NCI-H146 treated with DMSO at 0.1 percent for 48 hours (cell line): ENCODE results near the gene TMEM132D.
"Not testable (repeated sequence)": the region's sequence is repeated elsewhere in the genome, so short reads cannot be mapped to it uniquely, and the experiment has no call there.

ENCODE experiments used
- DNase-seq: peaks from one replicate; lab custom pipeline; 2025; ENCODE audit not compliant: unreplicated experiment; lab: John Stamatoyannopoulos, UW

Gene TMEM132D

DNA sequence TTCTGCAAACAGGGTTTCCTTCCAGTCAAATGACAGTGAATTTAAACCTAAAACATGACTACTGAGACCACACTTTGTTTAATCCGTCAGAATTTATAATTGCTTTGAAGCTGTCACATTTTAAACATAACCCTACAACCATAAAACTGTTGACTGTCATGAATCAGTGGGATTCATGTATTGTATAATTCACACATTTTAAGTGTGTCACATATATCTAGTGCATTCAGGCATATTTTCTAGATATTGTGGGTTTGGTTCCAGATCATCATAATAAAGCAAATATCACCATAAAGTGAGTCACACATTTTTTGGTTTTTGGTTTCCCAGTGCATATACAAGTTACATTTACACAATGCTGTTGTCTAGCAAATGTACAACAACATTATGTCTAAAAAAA lies 304.4 kb downstream of the TMEM132D start:
- DNase-seq = no peak

DNA sequence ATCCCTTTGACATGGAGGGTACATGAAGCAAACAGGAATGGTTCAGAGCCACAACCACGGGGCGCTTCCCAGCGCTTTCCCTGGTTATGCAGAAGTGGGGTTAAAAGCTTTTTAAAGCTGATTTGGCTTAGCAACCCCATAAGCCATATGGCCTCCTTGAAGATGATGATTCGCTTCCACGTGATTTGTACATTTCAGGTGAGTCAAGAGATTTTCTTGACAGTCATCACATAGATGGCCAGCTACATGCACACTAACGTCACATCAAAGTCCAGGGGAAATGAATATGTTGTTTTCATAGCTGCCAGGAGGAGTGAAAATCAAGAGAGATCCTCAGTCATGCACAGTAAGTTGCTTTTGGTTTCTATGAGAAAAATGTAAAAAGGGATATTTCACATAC lies 309.7 kb downstream of the TMEM132D start:
- no peak for DNase-seq

DNA sequence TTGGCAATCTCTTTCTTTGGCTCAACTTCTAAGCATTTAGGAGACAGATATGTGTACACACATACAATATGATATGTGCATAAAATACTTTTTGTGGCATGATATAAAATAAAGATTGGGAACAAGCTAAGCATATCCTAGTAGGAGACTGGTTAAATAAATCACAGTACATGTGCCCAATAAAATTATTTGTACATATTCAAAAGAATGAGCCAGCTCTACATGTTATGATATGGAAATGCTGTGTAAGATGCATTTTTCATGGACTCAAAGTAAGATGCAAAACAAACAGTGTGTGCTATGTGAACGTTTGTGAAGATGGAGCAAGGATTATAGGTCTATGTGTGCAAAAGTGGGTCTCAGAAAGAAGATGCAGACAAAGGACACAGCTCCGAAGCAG lies 311.4 kb downstream of the TMEM132D start:
- DNase-seq = no peak

DNA sequence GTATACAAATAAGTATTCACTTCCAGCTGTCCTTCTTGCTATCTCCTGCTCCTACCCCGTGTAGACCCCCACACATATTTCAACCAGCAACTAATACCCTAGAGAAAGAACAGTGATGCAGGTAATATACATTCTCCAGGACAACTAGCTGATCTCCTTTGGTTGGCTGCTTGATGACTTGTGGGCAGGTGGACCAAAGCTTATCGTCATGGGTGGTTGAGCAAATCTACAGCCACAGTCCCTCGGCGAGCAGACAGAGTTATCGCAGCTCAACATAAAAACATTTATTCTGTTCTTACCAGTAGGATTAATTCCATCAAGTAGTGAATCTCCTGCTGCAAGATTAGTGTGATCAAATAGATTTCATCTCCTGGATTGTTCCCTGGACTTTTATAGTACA lies 314.3 kb downstream of the TMEM132D start:
- DNase-seq = no peak

DNA sequence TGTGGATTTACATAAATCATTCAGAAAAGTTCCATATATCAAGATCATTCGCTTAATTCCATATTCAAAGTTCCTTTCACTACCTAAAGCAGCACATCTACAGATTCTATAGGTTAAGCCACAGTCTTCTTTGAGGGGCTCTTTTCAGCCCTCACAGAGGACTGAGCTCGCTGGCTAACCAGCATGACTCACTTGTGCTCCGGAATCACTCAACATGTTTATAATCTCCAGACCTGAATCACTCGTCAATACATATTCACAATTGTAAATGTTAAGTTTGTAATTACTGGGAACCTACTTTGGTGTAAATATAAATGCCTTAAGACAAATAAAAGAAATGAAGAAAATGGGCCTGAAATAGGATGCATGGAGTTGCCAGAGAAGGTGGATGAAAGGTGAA lies 315.7 kb downstream of the TMEM132D start:
- DNase-seq = no peak

DNA sequence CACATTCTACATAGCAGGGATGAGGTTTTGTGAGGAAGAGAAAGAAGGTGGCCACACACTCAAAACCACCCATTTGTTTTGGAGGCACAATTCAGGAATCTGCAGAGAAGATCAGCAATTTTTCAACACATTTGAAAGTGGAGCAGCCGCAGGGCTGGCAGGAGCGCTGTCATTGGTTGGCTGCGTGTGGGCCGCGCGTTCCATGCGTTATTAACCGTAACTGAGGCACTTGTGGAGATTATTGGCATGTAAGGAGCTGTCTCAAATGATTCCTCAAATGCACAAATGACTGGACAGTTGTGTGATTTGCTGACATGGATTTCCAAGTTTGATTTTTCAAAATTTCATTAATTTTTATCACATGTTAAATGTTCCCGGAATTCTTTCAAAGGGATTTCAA lies 318.5 kb downstream of the TMEM132D start:
- no peak for DNase-seq

DNA sequence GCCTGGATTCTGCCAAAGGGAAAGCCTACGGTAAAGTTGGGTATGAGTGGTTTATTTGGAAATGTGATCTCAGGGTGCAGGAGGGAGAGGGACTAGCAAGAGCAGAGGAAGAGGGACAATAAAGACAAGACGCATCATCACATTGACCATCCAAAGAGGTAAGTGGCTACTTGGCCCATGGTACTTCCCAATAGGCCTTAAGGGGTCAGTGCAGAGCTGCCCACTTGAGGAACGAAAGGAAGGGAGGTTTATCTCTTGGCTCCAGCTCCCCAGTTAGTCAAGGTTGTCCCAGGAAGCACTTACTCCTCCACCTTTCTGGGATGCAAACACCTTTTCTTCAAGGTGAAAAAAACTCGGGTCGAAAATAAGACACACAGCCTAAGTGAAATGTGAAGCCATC lies 323.9 kb downstream of the TMEM132D start:
- DNase-seq = no peak

DNA sequence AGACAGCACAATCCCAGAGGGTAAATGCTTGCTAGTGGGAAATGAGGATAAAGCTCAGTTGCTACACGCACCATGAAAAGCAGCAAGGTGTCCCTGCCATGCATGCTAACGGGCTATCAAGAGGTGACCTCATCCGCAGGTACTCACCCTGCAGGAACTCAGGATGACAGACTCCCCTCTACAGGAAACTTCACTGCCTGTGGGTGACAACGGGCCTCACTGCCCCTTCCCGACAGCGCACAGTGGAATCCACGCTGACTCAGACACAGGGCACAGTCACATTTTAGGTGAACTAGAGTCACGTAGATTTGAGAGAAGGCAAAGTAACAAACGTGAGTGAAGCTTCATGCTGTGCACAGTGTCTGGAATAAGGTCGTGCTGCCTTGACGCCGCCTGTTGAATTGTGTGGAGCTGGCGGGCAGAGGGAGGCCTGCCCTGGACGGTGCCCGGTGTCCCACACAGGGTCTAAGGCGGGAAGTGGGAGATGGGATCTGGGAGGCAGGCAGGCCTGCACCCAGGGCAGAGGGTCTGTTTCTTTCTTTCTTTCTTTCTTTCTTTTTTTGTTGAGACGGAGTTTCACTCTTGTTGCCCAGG lies 331.8 kb downstream of the TMEM132D start:
- DNase-seq = no peak

DNA sequence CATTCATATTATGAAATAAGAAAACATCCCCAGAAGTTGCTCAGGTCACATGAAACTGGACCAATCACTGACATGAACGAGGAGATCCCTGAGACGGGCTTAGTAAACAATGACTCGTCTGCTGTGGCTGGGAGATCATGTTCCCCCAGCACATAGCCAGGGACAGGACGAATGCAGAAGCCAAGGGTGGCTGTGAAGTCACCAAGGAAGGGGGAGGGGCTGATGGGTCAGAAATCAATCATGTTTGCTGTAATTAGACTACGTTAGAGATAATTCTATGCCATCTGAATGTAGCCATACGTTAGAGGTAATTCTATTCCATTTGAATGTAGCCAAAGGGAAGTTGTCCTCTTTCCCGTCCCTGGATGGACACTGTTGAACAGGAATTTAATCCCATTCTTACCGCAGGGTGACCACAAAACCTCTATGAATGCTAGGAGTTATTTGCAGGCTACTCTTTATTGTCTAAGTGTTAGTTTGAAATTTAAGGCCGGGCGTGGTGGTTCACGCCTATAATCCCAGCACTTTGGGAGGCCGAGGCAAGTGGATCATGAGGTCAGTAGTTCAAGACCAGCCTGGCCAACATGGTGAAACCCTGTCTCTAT lies 332.9 kb downstream of the TMEM132D start:
- DNase-seq = no peak

DNA sequence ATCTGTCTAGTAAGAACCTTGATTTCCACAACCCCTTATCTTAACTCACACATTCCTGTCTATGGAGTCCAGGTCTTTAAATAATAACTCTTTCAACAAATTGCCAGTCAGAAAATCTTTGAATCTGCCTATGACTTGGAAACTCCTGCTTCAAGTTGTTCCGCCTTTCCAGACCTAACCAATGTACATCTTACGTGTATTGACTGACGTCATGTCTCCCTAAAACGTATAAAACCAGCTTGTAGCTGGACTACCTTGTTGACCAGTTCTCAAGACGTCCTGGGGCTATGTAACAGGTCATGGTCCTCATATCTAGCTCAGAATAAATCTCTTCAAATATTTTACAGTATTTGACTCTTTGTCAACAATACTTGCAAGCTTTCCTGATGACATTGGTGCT lies 337.0 kb downstream of the TMEM132D start:
- no peak for DNase-seq

DNA sequence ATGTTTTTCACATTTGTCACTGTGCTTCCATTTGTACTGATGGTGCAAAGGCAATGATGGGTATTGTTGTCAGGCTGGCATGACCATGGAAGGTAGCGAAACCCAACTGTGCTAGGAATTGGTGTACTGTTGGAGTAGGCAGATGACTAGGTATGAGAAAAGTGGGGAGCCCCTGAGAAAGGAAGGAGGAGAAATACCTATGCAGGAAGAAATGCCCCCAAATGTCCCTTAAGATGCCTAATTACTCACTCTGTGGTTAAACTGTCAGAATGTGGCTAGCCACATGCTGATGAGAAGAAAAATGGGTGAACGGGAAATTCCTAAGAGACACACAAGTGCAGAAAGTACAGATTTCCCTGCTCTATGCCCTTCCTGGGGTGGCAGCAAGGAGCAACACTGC lies 339.1 kb downstream of the TMEM132D start:
- no peak for DNase-seq

DNA sequence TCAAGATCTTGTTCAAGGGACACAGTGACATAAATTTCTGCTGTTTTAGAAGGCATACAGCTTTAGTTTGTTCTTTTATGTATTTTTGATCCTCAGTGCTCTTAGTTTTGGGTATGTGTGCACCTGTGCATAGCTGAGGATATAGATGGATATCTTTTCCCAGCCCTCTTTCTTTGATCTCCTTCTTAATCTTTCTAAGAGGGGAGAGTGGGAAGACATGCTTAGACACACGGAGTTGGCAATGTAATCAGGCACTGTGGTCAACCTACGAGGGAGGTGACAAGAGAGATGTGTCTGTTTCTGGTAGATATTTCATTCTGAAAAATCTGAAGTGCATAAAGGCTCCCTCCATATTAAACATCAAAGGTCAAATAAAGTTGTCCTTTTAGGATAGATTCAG lies 340.6 kb downstream of the TMEM132D start:
- DNase-seq = no peak

DNA sequence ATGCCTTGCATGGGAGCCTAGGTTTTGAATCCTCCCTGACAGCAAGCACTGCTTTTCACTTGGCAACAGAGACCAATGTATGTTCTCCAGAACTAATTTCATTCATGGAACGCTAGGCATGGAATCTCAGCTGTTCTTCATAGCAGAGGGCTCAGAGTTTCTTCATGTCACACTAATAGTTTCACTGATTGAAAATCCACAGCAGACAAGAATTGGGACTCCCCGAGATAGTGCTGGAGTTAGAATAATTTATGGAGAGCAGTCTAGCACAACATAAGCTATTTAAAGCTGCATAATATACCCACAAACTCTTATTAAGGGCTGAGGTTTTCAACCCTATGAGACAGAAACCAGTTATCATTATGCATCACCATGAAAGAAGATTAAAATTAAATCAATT lies 342.5 kb downstream of the TMEM132D start:
- no peak for DNase-seq

DNA sequence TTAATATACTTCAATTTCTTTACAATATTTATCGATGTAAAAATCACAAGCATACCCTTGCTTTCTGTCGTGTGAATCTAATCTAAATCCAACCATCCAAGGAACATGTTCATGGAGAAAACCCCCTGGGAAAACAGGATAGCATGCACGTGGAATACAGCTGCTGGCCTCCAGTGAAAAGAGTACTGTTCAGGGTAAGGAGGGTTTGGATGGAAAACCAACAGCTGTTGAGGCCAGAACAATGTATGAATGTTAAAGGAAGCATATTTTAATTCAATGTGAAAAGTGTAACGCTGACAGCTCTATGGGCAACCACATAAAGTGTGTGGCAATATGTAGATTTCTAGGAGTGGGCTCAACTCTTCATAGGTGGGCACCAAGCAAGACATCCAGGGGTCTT lies 344.0 kb downstream of the TMEM132D start:
- DNase-seq = no peak

DNA sequence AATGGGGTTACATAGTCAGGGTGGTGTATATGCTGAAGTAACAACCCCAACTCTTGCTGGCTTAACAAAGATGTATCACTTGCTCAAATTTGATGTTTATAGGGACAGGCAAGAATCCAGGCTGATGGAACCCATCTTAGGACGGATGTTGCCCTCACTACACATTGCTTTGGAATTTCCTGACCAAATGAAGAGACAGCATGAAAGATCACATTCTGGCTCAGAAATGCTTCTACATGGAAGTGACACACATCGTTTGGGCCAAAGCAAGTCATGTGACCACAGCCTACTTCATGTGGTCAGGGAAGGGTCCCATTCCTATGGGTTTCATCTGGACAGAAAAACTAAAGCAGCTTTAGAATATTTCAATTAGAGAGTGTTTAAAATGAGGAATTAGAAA lies 345.8 kb downstream of the TMEM132D start:
- no peak for DNase-seq

DNA sequence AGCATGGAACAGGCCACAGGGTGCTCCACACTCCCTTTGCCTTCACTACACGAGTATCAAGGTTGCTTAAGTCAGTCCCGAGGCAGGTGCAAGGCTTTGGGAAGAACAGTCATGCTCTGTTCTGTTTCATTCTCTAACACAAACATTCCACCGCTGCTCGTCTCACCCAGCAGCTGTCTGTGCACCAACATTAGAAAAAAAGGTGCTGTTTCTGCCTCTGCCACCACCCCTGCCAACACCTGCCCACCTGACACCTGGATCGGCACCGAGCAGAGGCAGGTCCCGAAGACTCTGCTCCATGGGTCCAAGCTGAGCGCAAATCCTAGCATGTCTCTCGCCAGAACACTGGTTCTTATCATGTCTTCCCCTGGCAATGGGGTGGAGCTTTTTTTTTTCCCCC lies 347.7 kb downstream of the TMEM132D start:
- no peak for DNase-seq

DNA sequence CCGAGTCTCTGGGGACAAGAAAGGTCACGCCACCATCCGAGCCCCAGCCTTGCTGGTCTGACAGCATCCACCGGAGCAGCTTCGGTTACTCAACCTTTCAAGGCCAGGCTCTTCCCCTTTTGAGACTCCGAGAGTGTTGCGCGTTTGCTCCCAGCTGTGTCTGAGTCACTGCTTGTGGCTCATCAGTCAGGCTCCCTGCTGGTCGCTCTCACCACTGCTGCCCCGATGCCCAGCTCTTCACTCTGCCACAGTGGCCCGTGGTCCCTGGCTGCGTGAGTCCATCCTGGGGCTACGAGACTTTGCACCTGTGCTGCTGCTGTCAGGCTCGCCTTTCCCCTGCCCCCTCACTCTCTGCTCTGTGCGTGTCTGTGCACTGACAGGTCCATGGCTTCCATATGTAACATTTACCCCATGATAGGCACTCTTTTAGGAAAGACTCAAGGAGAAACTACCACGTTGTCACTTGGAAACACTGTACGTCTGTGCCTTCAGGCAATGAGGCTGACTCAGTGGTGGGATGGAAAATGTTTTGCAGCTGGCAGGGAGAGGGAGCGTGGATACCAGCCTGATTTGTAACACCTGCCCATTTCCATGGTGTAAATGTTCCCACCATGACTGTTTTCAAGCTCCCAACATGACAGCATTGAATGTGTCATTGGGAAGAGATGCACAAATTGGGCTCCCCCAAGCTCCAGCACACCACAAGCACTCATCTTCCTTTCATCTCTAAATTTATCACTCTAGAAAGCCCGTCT lies 350.7 kb downstream of the TMEM132D start:
- no peak for DNase-seq

DNA sequence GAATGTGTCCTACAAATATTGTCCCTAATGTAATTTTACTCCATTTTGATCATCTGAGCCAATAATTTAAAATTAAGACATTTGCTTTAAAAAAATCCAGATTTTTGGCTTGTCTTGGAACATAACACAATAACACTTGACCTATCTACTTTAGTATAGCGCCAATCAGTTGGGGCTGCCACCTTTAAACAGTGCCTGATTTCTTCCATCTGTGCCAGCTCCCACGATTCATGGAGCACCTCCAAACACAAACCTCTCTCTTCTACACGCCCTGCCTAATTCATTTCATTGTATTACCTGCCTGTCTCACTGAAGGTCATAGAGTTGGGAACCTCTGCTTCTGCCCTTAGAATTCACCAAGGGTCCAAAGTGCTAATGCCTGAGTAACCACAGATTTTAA lies 352.4 kb downstream of the TMEM132D start:
- no peak for DNase-seq

DNA sequence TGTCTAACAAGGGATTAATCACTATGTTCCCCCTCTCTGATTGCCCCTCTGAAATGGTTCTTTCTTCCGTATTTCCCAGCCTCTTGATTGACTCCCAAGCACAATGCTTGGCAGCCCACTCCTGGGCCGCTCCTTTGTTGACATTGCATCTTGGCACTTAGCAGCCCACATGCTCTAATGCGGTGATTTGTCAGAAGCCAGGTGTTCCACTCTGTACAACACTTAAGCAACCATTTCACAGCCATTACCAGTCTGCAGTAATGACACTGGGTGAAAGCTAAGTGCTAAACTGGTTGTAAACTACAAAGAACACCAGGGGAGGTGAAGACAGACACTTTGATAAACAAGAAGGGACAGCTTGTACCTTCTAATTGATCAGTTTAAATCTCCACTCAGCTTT lies 353.5 kb downstream of the TMEM132D start:
- peak; percentile 64 for DNase-seq

DNA sequence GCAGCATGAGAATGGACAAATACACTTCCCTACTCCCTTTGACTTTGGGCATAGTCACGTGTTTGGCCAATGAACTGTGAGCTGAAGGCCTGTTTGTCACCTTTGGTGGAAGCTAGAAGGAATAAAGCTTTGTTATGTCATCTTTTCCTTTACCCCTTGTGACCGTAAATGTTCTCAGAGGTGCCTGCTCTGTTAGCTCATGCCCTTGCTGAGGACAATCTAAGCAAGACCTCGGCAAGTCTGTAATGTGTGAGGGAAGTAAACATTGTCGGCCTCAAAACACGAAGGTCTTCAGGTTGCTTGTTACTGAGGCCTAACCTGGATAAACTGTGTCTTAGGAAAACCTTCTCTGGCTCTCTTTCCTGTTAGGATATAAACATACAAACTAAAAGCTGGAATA lies 354.2 kb downstream of the TMEM132D start:
- no peak for DNase-seq

DNA sequence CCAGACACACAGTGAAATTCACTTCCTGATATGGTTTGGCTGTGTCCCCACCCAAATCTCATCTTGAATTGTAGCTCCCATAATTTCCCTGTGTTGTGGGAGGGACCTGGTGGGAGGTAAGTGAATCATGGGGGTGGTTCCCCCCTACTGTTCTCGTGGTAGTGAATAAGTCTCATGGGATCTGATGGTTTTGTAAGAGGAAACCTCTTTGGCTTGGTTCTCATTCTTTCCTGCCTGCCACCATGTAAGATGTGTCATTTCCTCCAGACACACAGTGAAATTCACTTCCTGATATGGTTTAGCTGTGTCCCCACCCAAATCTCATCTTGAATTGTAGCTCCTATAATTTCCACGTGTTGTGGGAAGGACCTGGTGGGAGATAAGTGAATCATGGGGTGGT lies 354.8 kb downstream of the TMEM132D start:
- not testable (repeated sequence) for DNase-seq

DNA sequence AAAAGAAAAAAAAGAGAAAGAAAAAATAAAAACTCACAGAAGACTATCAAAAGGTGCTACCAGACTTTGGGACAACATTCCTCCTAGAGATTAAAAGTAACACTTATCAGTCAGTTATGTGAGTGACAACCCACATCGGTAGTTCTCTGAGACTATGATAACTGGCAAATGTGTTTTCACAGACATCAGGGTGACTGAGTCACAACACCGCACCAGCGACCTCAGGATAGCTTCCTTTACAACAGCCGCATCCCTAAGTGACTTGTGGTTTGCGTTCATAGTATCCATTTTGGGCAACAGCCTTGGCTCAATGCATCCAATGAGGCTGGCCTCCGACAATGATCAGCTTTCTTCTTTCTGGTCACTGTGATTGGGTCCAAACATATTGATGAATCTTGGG lies 359.1 kb downstream of the TMEM132D start:
- DNase-seq = no peak

DNA sequence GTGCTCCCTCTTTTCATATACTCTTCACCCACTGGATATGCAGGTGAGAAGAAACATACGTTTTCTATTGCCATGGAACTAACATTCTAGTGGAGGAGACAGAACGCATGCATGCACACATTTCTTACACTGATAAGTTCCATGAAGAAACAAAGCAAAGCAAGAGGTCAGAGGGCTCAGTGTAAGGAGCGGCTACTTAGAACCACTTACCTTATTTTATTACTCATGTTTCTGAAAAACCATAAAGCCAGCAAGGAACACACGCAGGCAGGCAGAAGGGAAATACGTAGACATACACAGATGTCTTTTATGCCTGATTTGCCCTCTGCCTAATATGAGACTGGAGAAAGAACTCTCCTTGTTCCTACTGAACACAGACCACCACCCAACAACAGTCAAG lies 362.9 kb downstream of the TMEM132D start:
- no peak for DNase-seq
